OCI-LY7 (cell line): ENCODE measurements around the gene NUDT7. TPM values are rescaled to one million over a fixed set of nuclear protein-coding genes. Genes with fewer than 3 reads are reported as not detected.

Experiments
- BruUV-seq: library from RNA; stranded (reverse); fragments of 400-500 nt; replicated peaks from 2 replicates; lab custom pipeline; 2021; lab: Mats Ljungman, UMichigan
- CTCF ChIA-PET: fragments of 300-600 bp; sonication (Branson Sonifier 250); formaldehyde crosslinking; loops from one replicate; lab custom pipeline; 2022; ENCODE audit warnings: antibody characterized with exemption; ENCODE audit not compliant: unreplicated experiment; lab: Charles Lee
- POLR2A ChIA-PET: fragments of 300-600 bp; sonication (Branson Sonifier 250); formaldehyde crosslinking; loops from one replicate; lab custom pipeline; 2022; ENCODE audit warnings: antibody characterized with exemption; lab: Charles Lee
- DNase-seq: peaks from one replicate; pipeline ENCODE4 v3.0.0-alpha.2; 2015; ENCODE audit warnings: low spot score
- H2AFZ ChIP-seq: fragments of 200-600 bp; sonication (generic), shearing (Covaris generic); 2 replicates; pipeline ENCODE4 v1.6.1; 2014; ENCODE audit warnings: mild to moderate bottlenecking, antibody characterized with exemption, low read length, moderate library complexity
- H3K27ac ChIP-seq: fragments of 200-600 bp; sonication (generic); 2 replicates; pipeline ENCODE4 v1.5.1; 2014; ENCODE audit warnings: mixed run types, low read depth, mild to moderate bottlenecking, moderate library complexity, low read length, inconsistent platforms; ENCODE audit not compliant: poor library complexity, severe bottlenecking
- H3K36me3 ChIP-seq: fragments of 200-600 bp; sonication (generic); 2 replicates; pipeline ENCODE4 v1.6.1; 2014; ENCODE audit warnings: mild to moderate bottlenecking, antibody characterized with exemption, low read length, moderate library complexity, mixed read lengths; ENCODE audit not compliant: insufficient read depth
- H3K4me1 ChIP-seq: fragments of 200-600 bp; sonication (generic); 2 replicates; pipeline ENCODE4 v1.5.1; 2014; ENCODE audit warnings: mild to moderate bottlenecking, low read length; ENCODE audit not compliant: insufficient read depth, poor library complexity, severe bottlenecking
- H3K4me2 ChIP-seq: fragments of 200-600 bp; sonication (generic); 2 replicates; pipeline ENCODE4 v1.6.1; 2014; ENCODE audit warnings: mild to moderate bottlenecking, low read length
- H3K4me3 ChIP-seq: fragments of 200-600 bp; sonication (generic); 2 replicates; pipeline ENCODE4 v1.5.1; 2014; ENCODE audit warnings: mild to moderate bottlenecking, low read depth, low read length; ENCODE audit not compliant: poor library complexity, severe bottlenecking
- H3K79me2 ChIP-seq: fragments of 200-600 bp; sonication (generic); 2 replicates; pipeline ENCODE4 v1.6.1; 2016; ENCODE audit warnings: low read depth, mild to moderate bottlenecking, low read length, moderate library complexity, mixed read lengths; ENCODE audit not compliant: insufficient read depth
- H3K9me2 ChIP-seq: fragments of 200-600 bp; sonication (generic); 2 replicates; pipeline ENCODE4 v1.6.1; 2016; ENCODE audit warnings: mild to moderate bottlenecking, low read length, mixed read lengths; ENCODE audit not compliant: insufficient read depth
- H3K9me3 ChIP-seq: fragments of 200-600 bp; sonication (generic); 2 replicates; pipeline ENCODE4 v1.6.1; 2014; ENCODE audit warnings: mild to moderate bottlenecking, mixed run types, low read length, mixed read lengths
- H4K20me1 ChIP-seq: fragments of 200-600 bp; sonication (generic); 2 replicates; pipeline ENCODE4 v1.6.1; 2014; ENCODE audit warnings: mild to moderate bottlenecking, antibody characterized with exemption, low read length, moderate library complexity, mixed read lengths; ENCODE audit not compliant: insufficient read depth
- EZH2phosphoT487 ChIP-seq: fragments of 200-600 bp; sonication (generic); IDR thresholded peaks from 2 replicates; pipeline ENCODE4 v1.6.1; 2018; ENCODE audit warnings: low read depth, borderline replicate concordance, mild to moderate bottlenecking, mixed run types, antibody characterized with exemption, low read length, moderate library complexity, mixed read lengths
- intact Hi-C: fragments of 100-400 bp; cut with micrococcal nuclease; formaldehyde crosslinking; loops from one replicate; pipeline ENCODE4 v1.10.0; 2022; ENCODE audit not compliant: unreplicated experiment
- total RNA-seq, 2 experiments: library from RNA; depleted of rRNA in 1 of 2; stranded (reverse); fragments of >200 nt in 1 of 2; shearing (Covaris generic) in 1 of 2; gene quantifications; 2 replicates each; pipeline ENCODE4 v1.2.3, GENCODE V29; 2014 to 2022
- TF ChIP-seq, protein P1 (sequence below): fragments of 200-600 bp; sonication (generic); conservative IDR thresholded peaks from 2 replicates; pipeline ENCODE4 v1.5.1; 2014; ENCODE audit warnings: mild to moderate bottlenecking, antibody characterized with exemption, low read length, moderate library complexity, mixed read lengths

NUDT7 gene
- total RNA-seq, 2 experiments from 2014 or later, result 4.4 to 22.1 TPM

DNA sequence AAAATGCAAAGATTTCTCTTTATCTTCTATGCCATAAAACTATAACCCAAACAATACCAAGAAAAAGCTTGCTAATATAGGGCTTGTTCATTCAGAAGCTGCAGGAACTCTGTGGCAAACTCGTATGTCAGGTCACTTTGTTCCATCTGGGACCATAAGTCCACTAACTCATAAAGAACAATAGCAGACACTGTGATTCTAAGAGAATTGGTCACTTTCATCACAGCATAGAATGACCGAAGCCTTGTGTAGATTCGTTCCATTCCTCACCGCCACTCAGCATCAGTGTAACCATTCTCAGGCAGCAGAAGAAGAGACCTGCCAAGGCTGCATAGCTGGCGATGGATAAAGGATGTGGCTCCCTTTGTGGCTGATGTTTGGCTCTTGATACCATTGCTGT, 35.7 kb downstream of the NUDT7 start:
- Histone ChIP-seq H3K9me3 (no peaks in the 10 kb centered on the region), H3K4me2 (no peak overlapping the region), H3K9me2 (no peaks in the 10 kb centered on the region), H3K79me2 (no peaks in the 10 kb centered on the region), H3K4me3 (no peak overlapping the region), H3K27ac (no peak overlapping the region), H3K4me1 (no peaks in the 10 kb centered on the region), H3K36me3 (no peaks in the 10 kb centered on the region), H4K20me1 (no peaks in the 10 kb centered on the region), H2AFZ (no peak overlapping the region)
- TF ChIP-seq, protein P1, sequence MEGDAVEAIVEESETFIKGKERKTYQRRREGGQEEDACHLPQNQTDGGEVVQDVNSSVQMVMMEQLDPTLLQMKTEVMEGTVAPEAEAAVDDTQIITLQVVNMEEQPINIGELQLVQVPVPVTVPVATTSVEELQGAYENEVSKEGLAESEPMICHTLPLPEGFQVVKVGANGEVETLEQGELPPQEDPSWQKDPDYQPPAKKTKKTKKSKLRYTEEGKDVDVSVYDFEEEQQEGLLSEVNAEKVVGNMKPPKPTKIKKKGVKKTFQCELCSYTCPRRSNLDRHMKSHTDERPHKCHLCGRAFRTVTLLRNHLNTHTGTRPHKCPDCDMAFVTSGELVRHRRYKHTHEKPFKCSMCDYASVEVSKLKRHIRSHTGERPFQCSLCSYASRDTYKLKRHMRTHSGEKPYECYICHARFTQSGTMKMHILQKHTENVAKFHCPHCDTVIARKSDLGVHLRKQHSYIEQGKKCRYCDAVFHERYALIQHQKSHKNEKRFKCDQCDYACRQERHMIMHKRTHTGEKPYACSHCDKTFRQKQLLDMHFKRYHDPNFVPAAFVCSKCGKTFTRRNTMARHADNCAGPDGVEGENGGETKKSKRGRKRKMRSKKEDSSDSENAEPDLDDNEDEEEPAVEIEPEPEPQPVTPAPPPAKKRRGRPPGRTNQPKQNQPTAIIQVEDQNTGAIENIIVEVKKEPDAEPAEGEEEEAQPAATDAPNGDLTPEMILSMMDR, result no peak
- TF ChIP-seq EZH2phosphoT487, result no peak
- no TSS peak for BruUV-seq
- DNase-seq, result no peak
- intact Hi-C loops, result no loop called here
- ChIA-PET CTCF (no interaction called here), POLR2A (no interaction called here)

DNA sequence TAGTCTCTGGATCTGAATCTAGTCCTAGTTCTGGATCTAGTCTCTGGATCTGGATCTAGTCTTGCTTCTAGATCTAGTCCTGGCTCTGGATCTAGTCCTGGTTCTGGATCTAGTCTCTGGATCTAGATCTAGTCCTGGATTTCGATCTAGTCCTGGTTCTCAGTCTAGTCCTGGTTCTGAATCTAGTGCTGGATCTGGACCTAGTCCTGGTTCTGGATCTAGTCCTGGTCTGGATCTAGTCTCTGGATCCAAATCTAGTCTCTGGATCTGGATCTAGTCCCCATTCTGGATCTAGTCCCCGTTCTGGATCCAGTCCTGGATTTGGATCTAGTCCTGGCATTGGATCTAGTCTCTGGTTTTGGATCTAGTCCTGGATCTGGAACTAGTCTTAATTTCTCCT, 36.2 kb downstream of the NUDT7 start:
- TF ChIP-seq, protein P1, result no peak
- no peak for TF ChIP-seq EZH2phosphoT487
- Histone ChIP-seq H4K20me1 (no peaks in the 10 kb centered on the region), H3K36me3 (no peaks in the 10 kb centered on the region), H3K9me2 (no peaks in the 10 kb centered on the region), H3K9me3 (no peaks in the 10 kb centered on the region), H3K79me2 (no peaks in the 10 kb centered on the region), H3K27ac (no peak overlapping the region), H3K4me3 (no peak overlapping the region), H3K4me1 (no peaks in the 10 kb centered on the region), H2AFZ (no peak overlapping the region), H3K4me2 (no peak overlapping the region)
- no TSS peak for BruUV-seq
- DNase-seq, result no peak
- intact Hi-C loops, result no loop called here
- POLR2A ChIA-PET, result no interaction called here
- CTCF ChIA-PET, result no interaction called here

DNA sequence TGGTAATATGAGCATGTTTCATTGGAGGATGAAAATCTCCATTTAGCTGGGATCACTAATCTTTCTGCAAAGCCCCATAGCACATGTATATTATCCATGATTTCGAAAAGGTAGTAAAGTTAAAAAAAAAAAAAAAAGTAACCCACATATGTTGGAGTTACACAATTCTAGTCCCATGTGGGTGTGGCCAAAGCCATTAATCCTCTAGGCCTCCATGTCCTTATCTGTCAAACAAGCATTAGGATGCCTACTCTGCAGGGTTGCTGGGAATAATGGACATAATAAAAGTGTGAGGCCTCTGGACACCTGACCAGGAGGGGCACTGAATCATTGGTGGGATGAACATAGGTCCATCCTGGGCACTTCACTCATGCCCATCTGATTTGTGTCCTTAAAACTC, 36.9 kb downstream of the NUDT7 start:
- H3K79me2 ChIP-seq, result no peaks in the 10 kb centered on the region
- intact Hi-C loops, result no loop called here
- H3K9me2 ChIP-seq, result no peaks in the 10 kb centered on the region
- H3K36me3 ChIP-seq, result no peaks in the 10 kb centered on the region
- no peak overlapping the region for H3K4me3 ChIP-seq
- no peaks in the 10 kb centered on the region for H4K20me1 ChIP-seq
- no TSS peak for BruUV-seq
- no peaks in the 10 kb centered on the region for H3K4me1 ChIP-seq
- TF ChIP-seq, protein P1, result no peak
- TF ChIP-seq EZH2phosphoT487, result no peak
- ChIA-PET POLR2A (no interaction called here), CTCF (no interaction called here)
- no peak overlapping the region for H2AFZ ChIP-seq
- no peaks in the 10 kb centered on the region for H3K9me3 ChIP-seq
- no peak for DNase-seq
- no peak overlapping the region for H3K27ac ChIP-seq
- H3K4me2 ChIP-seq, result no peak overlapping the region
